GM12878 (cell line): ENCODE data around the gene ZNF423. TPM values are rescaled to one million over a fixed set of nuclear protein-coding genes. Genes with fewer than 3 reads are reported as not detected.

ENCODE experiments used
- ATAC-seq: fragments of 200-7000 bp; cut with Tn5 transposase; 3 replicates; pipeline ENCODE4 v1.9.1; 2020; ENCODE audit warnings: mild to moderate bottlenecking, moderate library complexity
- BruUV-seq: library from RNA; stranded (reverse); fragments of 400-500 nt; replicated peaks from 2 replicates; lab custom pipeline; 2021; lab: Mats Ljungman, UMichigan
- CTCF ChIA-PET: fragments of 300-600 bp; sonication (Branson Sonifier 250); formaldehyde crosslinking; extraction: SDS; loops from one replicate; lab custom pipeline; 2021; ENCODE audit warnings: inconsistent platforms; lab: Yijun Ruan, JAX
- POLR2A ChIA-PET: fragments of 350-600 bp; formaldehyde crosslinking; extraction: SDS; loops from one replicate; lab custom pipeline; 2021; ENCODE audit warnings: inconsistent platforms; lab: Charles Lee
- RAD21 ChIA-PET: fragments of 300-600 bp; sonication (Branson Sonifier 250); formaldehyde crosslinking; loops from one replicate; lab custom pipeline; 2023; ENCODE audit warnings: antibody characterized with exemption; ENCODE audit not compliant: unreplicated experiment; lab: Charles Lee
- SMC1A ChIA-PET: fragments of 300-600 bp; sonication (Branson Sonifier 250); formaldehyde crosslinking; loops from one replicate; lab custom pipeline; 2023; ENCODE audit not compliant: unreplicated experiment, uncharacterized antibody; lab: Charles Lee
- DNase-seq: peaks from one replicate; pipeline ENCODE4 v3.0.0-alpha.2; 2011; ENCODE audit warnings: low read depth, low spot score
- FAIRE-seq: peaks from 3 replicates; lab custom pipeline; 2011; peaks lifted over from hg19 to GRCh38; lab: Jason Lieb, UNC
- H2AFZ ChIP-seq: 2 replicates; pipeline ENCODE4 v1.6.0; 2011; ENCODE audit warnings: low read depth, low read length, control low read depth; ENCODE audit not compliant: control insufficient read depth
- H3K27ac ChIP-seq: 2 replicates; pipeline ENCODE4 v1.5.1; 2011; ENCODE audit warnings: control low read depth; ENCODE audit not compliant: control insufficient read depth, insufficient read depth
- H3K27me3 ChIP-seq, 2 experiments: replicated peaks in 1 of 2; 2 replicates each; pipeline versions ENCODE4 v1.6.0 to v1.6.1; 2011; ENCODE audit warnings: low read length in 1 of 2; ENCODE audit not compliant: control insufficient read depth in 2 of 2, insufficient read depth in 2 of 2
- H3K36me3 ChIP-seq, 2 experiments: 2 replicates each; pipeline ENCODE4 v1.5.1; 2011; ENCODE audit warnings: low read length in 1 of 2; ENCODE audit not compliant: control insufficient read depth in 2 of 2, insufficient read depth in 2 of 2
- H3K4me1 ChIP-seq: 2 replicates; pipeline ENCODE4 v1.6.1; 2011; ENCODE audit warnings: mild to moderate bottlenecking, low read length, moderate library complexity, mixed read lengths; ENCODE audit not compliant: control insufficient read depth, insufficient read depth
- H3K4me2 ChIP-seq: 2 replicates; pipeline ENCODE4 v1.6.0; 2011; ENCODE audit warnings: control low read depth; ENCODE audit not compliant: control insufficient read depth, insufficient read depth
- H3K4me3 ChIP-seq: fragments of 200-600 bp; sonication (generic); 2 replicates; pipeline ENCODE4 v1.5.1; 2016
- H3K79me2 ChIP-seq: 2 replicates; pipeline ENCODE4 v1.6.0; 2011; ENCODE audit warnings: low read length; ENCODE audit not compliant: control insufficient read depth, insufficient read depth
- H3K9ac ChIP-seq: 2 replicates; pipeline ENCODE4 v1.8.0; 2011; ENCODE audit warnings: low read length, control low read depth, mixed read lengths; ENCODE audit not compliant: control insufficient read depth, insufficient read depth
- H3K9me3 ChIP-seq: replicated peaks from 3 replicates; pipeline ENCODE4 v1.5.1; 2011; ENCODE audit warnings: mild to moderate bottlenecking, low read length; ENCODE audit not compliant: control insufficient read depth, insufficient read depth
- H4K20me1 ChIP-seq: 2 replicates; pipeline ENCODE4 v1.6.0; 2011; ENCODE audit not compliant: control insufficient read depth, insufficient read depth
- BRCA1 ChIP-seq: IDR thresholded peaks from 2 replicates; pipeline ENCODE4 v1.6.1; 2011; ENCODE audit warnings: low read depth, low read length, improper control_type of control experiment
- CBX5 ChIP-seq: sonication (generic); IDR thresholded peaks from 2 replicates; pipeline ENCODE4 v1.6.1; 2016; ENCODE audit warnings: low read depth, moderate library complexity, mild to moderate bottlenecking, inconsistent platforms
- E4F1 ChIP-seq: fragments of 450-650 bp; IDR thresholded peaks from 2 replicates; pipeline ENCODE4 v1.6.1; 2018; ENCODE audit warnings: borderline replicate concordance, mild to moderate bottlenecking; ENCODE audit not compliant: partially characterized antibody
- FOS ChIP-seq: IDR thresholded peaks from 3 replicates; pipeline ENCODE4 v1.6.1; 2011; ENCODE audit warnings: borderline replicate concordance; ENCODE audit not compliant: insufficient read length; ENCODE audit errors: extremely low read depth
- HDGF ChIP-seq: fragments of 450-650 bp; IDR thresholded peaks from 2 replicates; pipeline ENCODE4 v1.6.1; 2016; ENCODE audit warnings: antibody characterized with exemption
- IRF4 ChIP-seq: IDR thresholded peaks from 2 replicates; pipeline ENCODE4 v1.6.1; 2011; ENCODE audit warnings: low read depth, low read length
- MYB ChIP-seq: fragments of 150-350 bp; IDR thresholded peaks from 2 replicates; pipeline ENCODE4 v1.6.1; 2014; ENCODE audit warnings: mild to moderate bottlenecking, low read depth, low read length, borderline replicate concordance
- NFXL1 ChIP-seq: fragments of 450-650 bp; IDR thresholded peaks from 2 replicates; pipeline ENCODE4 v1.6.1; 2017; ENCODE audit warnings: antibody characterized with exemption, mild to moderate bottlenecking, borderline replicate concordance
- POLR2AphosphoS2 ChIP-seq: IDR thresholded peaks from 2 replicates; pipeline ENCODE4 v1.6.1; 2011; ENCODE audit warnings: low read depth, mild to moderate bottlenecking, low read length, improper control_type of control experiment, moderate library complexity
- REST ChIP-seq: IDR thresholded peaks from 2 replicates; pipeline ENCODE4 v1.6.1; 2012; ENCODE audit warnings: mild to moderate bottlenecking, low read depth, low read length
- SPI1 ChIP-seq: IDR thresholded peaks from 2 replicates; pipeline ENCODE4 v1.6.1; 2011; ENCODE audit warnings: low read depth, mild to moderate bottlenecking, low read length, moderate library complexity, borderline replicate concordance; ENCODE audit not compliant: insufficient read depth
- SREBF1 ChIP-seq: IDR thresholded peaks from 2 replicates; pipeline ENCODE4 v1.6.1; 2012; ENCODE audit warnings: mild to moderate bottlenecking, low read length
- SREBF2 ChIP-seq: IDR thresholded peaks from 2 replicates; pipeline ENCODE4 v1.6.1; 2012; ENCODE audit warnings: mild to moderate bottlenecking, low read length
- TARDBP ChIP-seq: IDR thresholded peaks from 2 replicates; pipeline ENCODE4 v1.6.1; 2016; ENCODE audit warnings: borderline replicate concordance
- ZSCAN29 ChIP-seq: fragments of 450-650 bp; IDR thresholded peaks from 2 replicates; pipeline ENCODE4 v1.6.1; 2017; ENCODE audit warnings: mild to moderate bottlenecking, moderate library complexity
- WGBS: methylation state at CpG from one replicate; pipeline ENCODE4 v1.1.6; 2016; ENCODE audit warnings: low lambda C conversion rate; ENCODE audit not compliant: insufficient replicate concordance, insufficient coverage; ENCODE audit errors: missing lambda C conversion rate; 5-methylcytosine and 5-hydroxymethylcytosine counted together
- in situ Hi-C: fragments of 300-500 bp; cut with MboI; formaldehyde crosslinking; loops from 9 replicates; pipeline ENCODE4 v1.14.3; 2018; ENCODE audit warnings: mixed read lengths
- intact Hi-C: fragments of 100-400 bp; cut with micrococcal nuclease; formaldehyde crosslinking; loops from one replicate; pipeline ENCODE4 v1.14.2; 2022; ENCODE audit not compliant: unreplicated experiment
- polyA plus RNA-seq, 11 experiments: library from polyadenylated mRNA; depleted of rRNA in 4 of 11; unstranded in 6 of 11; stranded (reverse) in 5 of 11; fragments of >200 nt; fragmentation: Nextera tagmentation in 4 of 11; fragmentation: Illumina TruSeq in 1 of 11; extraction: Ambion mirVana in 4 of 11; extraction: Trizol in 1 of 11; gene quantifications; 1 replicate in 1 of 11; 2 replicates in 10 of 11; pipeline versions ENCODE4 v1.2.1 to v1.2.3, GENCODE V29; 2011 to 2016; ENCODE audit warnings: inconsistent platforms in 2 of 11, missing spikeins in 2 of 11, low read depth in 1 of 11
- total RNA-seq, 4 experiments: library from RNA; depleted of rRNA in 3 of 4; stranded (reverse); fragments of >200 nt in 3 of 4; fragmentation: Illumina TruSeq in 1 of 4; extraction: Trizol in 1 of 4; gene quantifications; 2 replicates each; pipeline versions ENCODE4 v1.2.1 to v1.2.3, GENCODE V29; 2013 to 2021

The ZNF423 gene
- total and polyA plus RNA-seq, 10 of the 15 experiments (the other 5 are each of a cell fraction or from before 2014, with no cell fraction given), result 0.03 to 0.64 (median 0.10) TPM

- Histone ChIP-seq H3K36me3 (no peaks in the 10 kb centered on the region), H3K9me3 (no peaks in the 10 kb centered on the region; the same call in 1 of the 3 replicates), H3K4me3 (no peak overlapping the region), H3K27ac (no peak overlapping the region), H3K79me2 (no peaks in the 10 kb centered on the region), H2AFZ (no peak overlapping the region), H3K4me2 (no peak overlapping the region), H3K27me3 (no peaks in the 10 kb centered on the region), H3K9ac (no peak overlapping the region), H4K20me1 (no peaks in the 10 kb centered on the region), H3K4me1 (peaks cover 19% of the 10 kb centered on the region)
- TF ChIP-seq SREBF1 (no peak), ZSCAN29 (no peak), IRF4 (no peak), POLR2AphosphoS2 (no peak), SPI1 (no peak), FOS (no peak), E4F1 (no peak), CBX5 (no peak), TARDBP (no peak), MYB (no peak), HDGF (no peak), NFXL1 (no peak), SREBF2 (no peak), BRCA1 (no peak), REST (no peak)
- RAD21 ChIA-PET, result no interaction called here
- DNase-seq (no peak), ATAC-seq (no peak), FAIRE-seq (no peak)
- in situ Hi-C loops (no loop called here), intact Hi-C loops (no loop called here)
- BruUV-seq, result no TSS peak
- 49% methylated on average over 7 of the region's 7 CpGs for WGBS
- CTCF ChIA-PET, result no interaction called here
- POLR2A ChIA-PET, result no interaction called here
- SMC1A ChIA-PET, result no interaction called here
Observed at GRCh38 chr16:49629851-49630250, 226.1 kb downstream of the ZNF423 start.
